H1 (cell line): Measurements from ENCODE around the gene LIMS1. TPM values are rescaled to one million over a fixed set of nuclear protein-coding genes. Genes with fewer than 3 reads are reported as not detected.

Source experiments
- CHD7 ChIP-seq: fragments of 300-600 bp; sonication (generic); IDR thresholded peaks from 2 replicates; pipeline ENCODE4 v1.7.1; 2012; ENCODE audit warnings: low read length, moderate library complexity, mild to moderate bottlenecking, inconsistent platforms; ENCODE audit not compliant: insufficient replicate concordance
- POLR2A ChIP-seq, 2 experiments: IDR thresholded peaks; 1 replicate in 1 of 2; 2 replicates in 1 of 2; pipeline ENCODE4 v1.6.1; 2011; ENCODE audit warnings: low read depth in 2 of 2, low read length in 2 of 2, mild to moderate bottlenecking in 2 of 2; ENCODE audit errors: control extremely low read depth in 1 of 2
- POLR2AphosphoS5 ChIP-seq: IDR thresholded peaks from 2 replicates; pipeline ENCODE4 v1.6.1; 2011; ENCODE audit warnings: low read depth, low read length
- polyA plus RNA-seq, 7 experiments: library from polyadenylated mRNA; depleted of rRNA in 3 of 7; stranded (reverse) in 5 of 7; unstranded in 2 of 7; fragments of >200 nt in 5 of 7; fragments of 200-250 nt in 2 of 7; gene quantifications; 1 replicate in 5 of 7; 2 replicates in 1 of 7; 4 replicates in 1 of 7; pipeline versions ENCODE4 v1.2.1 to v1.2.3, GENCODE V29; 2011 to 2013; ENCODE audit warnings: missing spikeins in 2 of 7, mixed read lengths in 2 of 7
- total RNA-seq: library from RNA; stranded (reverse); fragmentation: NEBNext Ultra II Directional; extraction: Animal tissue kit (Norgen Biotek cat#: 25700); gene quantifications from 2 replicates; pipeline ENCODE4 v1.2.1, GENCODE V29; 2021

Gene LIMS1
- total and polyA plus RNA-seq, 2 of the 8 experiments (the other 6 are each of a cell fraction or from before 2014, with no cell fraction given): 24.1 to 36.7 TPM

DNA sequence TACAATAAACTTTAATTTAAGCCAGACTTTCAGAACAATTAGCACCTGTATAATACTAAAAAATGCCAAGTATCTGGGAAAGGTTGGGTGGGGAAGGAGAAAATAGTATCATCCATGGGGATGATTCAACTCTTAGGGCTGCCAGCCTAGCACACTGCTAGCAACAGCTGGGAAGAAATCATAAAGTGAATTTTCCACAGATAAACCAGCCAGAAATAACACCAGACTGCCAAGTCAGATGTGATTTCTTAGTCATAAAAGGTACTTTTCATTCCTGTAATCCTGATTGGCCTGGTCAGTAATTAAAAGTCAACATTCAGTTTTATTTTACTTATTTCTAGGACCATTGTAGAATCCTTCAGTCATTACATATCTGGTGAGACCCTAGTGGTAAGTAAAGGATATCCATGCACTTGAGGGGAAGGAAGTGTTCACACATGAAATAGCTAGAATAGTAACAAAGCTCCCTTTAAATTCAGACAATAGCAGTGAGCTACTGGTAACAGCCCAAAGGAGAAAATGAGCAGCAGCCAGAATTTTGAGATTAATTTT is 59.4 kb downstream of the LIMS1 start (continued):
- TF ChIP-seq CHD7: no peak
- no peak for TF ChIP-seq POLR2A (IDR thresholded peaks at IDR 0.05; ENCODE audit: control extremely low read depth in 1 of 2, low read depth in 2 of 2, low read length in 2 of 2)
- TF ChIP-seq POLR2AphosphoS5: no peak
